GM21737 (cell line): ENCODE data around the gene CHRND.
"Not testable (repeated sequence)": the region's sequence is repeated elsewhere in the genome, so short reads cannot be mapped to it uniquely, and the experiment has no call there.

Experiments used
- ATAC-seq: cut with Tn5 transposase; IDR thresholded peaks from one replicate; pipeline ENCODE4 v1.9.1; 2021; ENCODE audit warnings: mild to moderate bottlenecking, moderate library complexity; ENCODE audit not compliant: unreplicated experiment

The CHRND gene

GRCh38 chr2:232524771-232525170, 1.2 kb upstream of the CHRND start:
- ATAC-seq, result no peak

- no peak for ATAC-seq
These were observed 761 bp upstream of the CHRND start for GRCh38 chr2:232525199-232525598.

GRCh38 chr2:232526372-232526941, 497 bp downstream of the CHRND start:
- ATAC-seq, result no peak

GRCh38 chr2:232527905-232528470, 2.0 kb downstream of the CHRND start:
- no peak for ATAC-seq

- no peak for ATAC-seq
These were observed 2.9 kb downstream of the CHRND start for GRCh38 chr2:232528746-232529460.

GRCh38 chr2:232529806-232530547, 4.0 kb downstream of the CHRND start:
- ATAC-seq, result no peak

GRCh38 chr2:232530626-232531260, 4.8 kb downstream of the CHRND start:
- no peak for ATAC-seq

GRCh38 chr2:232532419-232532818, 6.5 kb downstream of the CHRND start:
- no peak for ATAC-seq

GRCh38 chr2:232532821-232533220, 6.9 kb downstream of the CHRND start:
- not testable (repeated sequence) for ATAC-seq

- no peak for ATAC-seq
These were observed 8.2 kb downstream of the CHRND start for GRCh38 chr2:232533944-232534710.

GRCh38 chr2:232534940-232535651, 9.1 kb downstream of the CHRND start:
- ATAC-seq, result no peak

- no peak for ATAC-seq
These were observed 10.0 kb downstream of the CHRND start for GRCh38 chr2:232535761-232536530.

GRCh38 chr2:232537079-232537478, 11.1 kb downstream of the CHRND start:
- ATAC-seq, result no peak

- ATAC-seq, result no peak
These were observed 11.5 kb downstream of the CHRND start for GRCh38 chr2:232537499-232537898.

- ATAC-seq, result no peak
These were observed 12.7 kb downstream of the CHRND start for GRCh38 chr2:232538671-232539070.

GRCh38 chr2:232539298-232540231, 13.6 kb downstream of the CHRND start, which contains the start of gene CHRNG:
Gene CHRNG (plus strand): TSS chr2:232539692. CDS start chr2:232539748, 56 bp downstream.
- ATAC-seq, result no peak

- ATAC-seq, result no peak
These were observed 14.6 kb downstream of the CHRND start for GRCh38 chr2:232540441-232541041.
